ENCODE data around the gene SF3B2.

Gene SF3B2

DNA sequence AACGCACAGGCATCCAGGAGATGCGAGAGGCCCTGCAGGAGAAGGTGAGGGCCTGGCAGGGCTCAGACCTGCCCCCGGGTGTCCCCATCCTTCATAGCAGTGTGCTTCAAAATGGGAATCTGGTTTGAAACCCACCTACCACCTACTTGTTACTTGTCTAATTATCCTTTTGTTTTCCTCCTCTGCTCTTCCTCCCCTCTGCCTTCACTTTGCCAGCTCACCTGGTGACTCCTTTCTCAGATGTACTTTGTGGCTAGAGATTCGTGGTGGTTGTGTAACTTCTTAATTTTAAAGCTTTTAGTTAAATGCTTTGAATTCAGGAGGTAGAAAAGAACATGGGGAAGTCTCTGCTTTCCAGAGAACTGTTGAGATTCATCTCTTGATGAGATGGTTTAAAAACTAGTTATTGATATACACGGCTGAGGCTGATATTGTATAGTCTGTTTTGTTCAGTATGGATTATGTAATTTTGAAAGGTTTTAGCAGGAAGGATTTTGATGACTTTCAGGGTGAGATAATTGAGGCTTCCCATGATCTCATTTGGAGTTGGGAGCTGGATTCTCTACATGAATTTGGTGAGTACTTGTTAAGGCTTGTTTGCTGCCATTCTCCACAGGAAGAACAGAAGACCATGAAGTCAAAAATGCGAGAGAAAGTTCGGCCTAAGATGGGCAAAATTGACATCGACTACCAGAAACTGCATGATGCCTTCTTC, 8.0 kb downstream of the SF3B2 start:
- peaks cover 28 to 94% (median 83%) of the 10 kb centered on the region in 4 experiments for H3K36me3 ChIP-seq (ENCODE audit: control insufficient read depth in 4 of 4, insufficient read depth in 4 of 4, low read length in 3 of 4)
- ChIA-PET POLR2A (no interaction called here), CTCF (interaction anchor here (1.1 to 3.9 kb wide), 5 partner anchors 8 to 227 kb away, joined by 3 to 31 read pairs (median 5); no protein-coding TSS in a partner anchor)
- no peaks in the 10 kb centered on the region for H3K27me3 ChIP-seq (replicated peaks in 2 of 5; ENCODE audit: control insufficient read depth in 4 of 5, insufficient read depth in 5 of 5, low read length in 4 of 5)
- 86% methylated on average over 8 of the region's 8 CpGs for WGBS (ENCODE audit: insufficient coverage)
- no peak for DNase-seq
- H3K9me3 ChIP-seq (ENCODE audit: control extremely low read depth in 1 of 5, control insufficient read depth in 4 of 5, insufficient read depth in 2 of 5, low read depth in 1 of 5, low read length in 4 of 5) = no peaks in the 10 kb centered on the region
- no peaks in the 10 kb centered on the region for H3K4me1 ChIP-seq (ENCODE audit: control extremely low read depth in 1 of 4, control insufficient read depth in 4 of 4, insufficient read depth in 4 of 4, low read length in 3 of 4)
- no peak overlapping the region for H3K4me3 ChIP-seq (ENCODE audit: control insufficient read depth in 1 of 7, extremely low read depth in 1 of 7, insufficient read depth in 4 of 7, low read depth in 2 of 7, low read length in 6 of 7)
- H3K27ac ChIP-seq (ENCODE audit: insufficient read depth in 1 of 2, low read depth in 1 of 2, low read length in 2 of 2, poor library complexity in 1 of 2, severe bottlenecking in 2 of 2) = no peak overlapping the region

DNA sequence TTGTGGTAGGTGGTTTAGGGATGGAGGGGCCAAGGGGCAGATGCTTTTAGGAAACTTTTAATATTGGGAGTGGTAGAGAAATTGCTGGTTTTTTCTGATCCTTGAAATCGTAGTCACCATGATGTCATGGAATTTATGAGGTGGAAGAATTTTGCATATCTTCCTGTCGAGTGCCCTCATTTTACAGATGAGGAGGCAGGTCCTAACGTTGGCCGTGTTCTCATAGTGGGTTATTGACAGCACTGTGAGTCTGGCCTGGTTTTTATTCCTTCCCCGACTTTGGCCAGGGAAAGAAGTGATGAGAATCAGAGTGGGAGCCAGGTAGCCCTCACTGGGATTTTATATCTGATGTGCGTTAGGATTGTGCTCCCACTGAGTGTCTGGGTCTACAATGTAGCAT, 9.1 kb downstream of the SF3B2 start:
- WGBS (ENCODE audit: insufficient coverage) = 94% methylated on average over 6 of the region's 6 CpGs
- Histone ChIP-seq H3K4me3 (ENCODE audit: control insufficient read depth in 1 of 7, extremely low read depth in 1 of 7, insufficient read depth in 4 of 7, low read depth in 2 of 7, low read length in 6 of 7) (no peak overlapping the region), H3K27me3 (replicated peaks in 2 of 5; ENCODE audit: control insufficient read depth in 4 of 5, insufficient read depth in 5 of 5, low read length in 4 of 5) (no peaks in the 10 kb centered on the region), H3K36me3 (ENCODE audit: control insufficient read depth in 4 of 4, insufficient read depth in 4 of 4, low read length in 3 of 4) (peaks cover 29 to 93% (median 80%) of the 10 kb centered on the region in 4 experiments), H3K27ac (ENCODE audit: insufficient read depth in 1 of 2, low read depth in 1 of 2, low read length in 2 of 2, poor library complexity in 1 of 2, severe bottlenecking in 2 of 2) (no peak overlapping the region), H3K4me1 (ENCODE audit: control extremely low read depth in 1 of 4, control insufficient read depth in 4 of 4, insufficient read depth in 4 of 4, low read length in 3 of 4) (peaks cover 0 to 4% (median 2%) of the 10 kb centered on the region in 4 experiments), H3K9me3 (ENCODE audit: control extremely low read depth in 1 of 5, control insufficient read depth in 4 of 5, insufficient read depth in 2 of 5, low read depth in 1 of 5, low read length in 4 of 5) (no peaks in the 10 kb centered on the region)
- ChIA-PET CTCF (interaction anchor here (1.3 to 9.5 kb wide), 2 partner anchors 9 to 39 kb away, joined by 4 to 99 read pairs; partner anchors contain the start of genes GAL3ST3 and SF3B2), POLR2A (no interaction called here)
- no peak for DNase-seq

DNA sequence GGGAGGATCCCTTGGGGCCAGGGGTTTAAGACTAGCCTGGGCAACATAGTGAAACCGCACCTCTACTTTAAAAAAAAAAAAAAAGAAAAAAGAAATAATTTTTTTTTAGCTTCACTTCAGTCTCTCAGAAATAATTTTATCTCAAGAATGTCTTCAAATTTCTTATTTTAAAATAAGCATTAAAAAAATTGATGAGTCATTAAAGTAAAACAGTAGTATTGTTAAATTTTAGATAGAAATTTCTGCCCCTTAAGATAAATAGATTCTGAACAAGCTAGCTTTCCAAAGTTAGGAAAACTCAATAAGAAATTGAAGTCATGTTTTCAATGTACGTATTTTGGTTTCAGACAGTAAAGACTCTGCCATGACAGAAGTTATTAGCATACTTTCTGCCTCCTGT, 10.2 kb downstream of the SF3B2 start:
- Histone ChIP-seq H3K36me3 (ENCODE audit: control insufficient read depth in 4 of 4, insufficient read depth in 4 of 4, low read length in 3 of 4) (peaks cover 31 to 93% (median 79%) of the 10 kb centered on the region in 4 experiments), H3K27me3 (replicated peaks in 2 of 5; ENCODE audit: control insufficient read depth in 4 of 5, insufficient read depth in 5 of 5, low read length in 4 of 5) (no peaks in the 10 kb centered on the region), H3K4me3 (ENCODE audit: control insufficient read depth in 1 of 7, extremely low read depth in 1 of 7, insufficient read depth in 4 of 7, low read depth in 2 of 7, low read length in 6 of 7) (no peak overlapping the region), H3K9me3 (ENCODE audit: control extremely low read depth in 1 of 5, control insufficient read depth in 4 of 5, insufficient read depth in 2 of 5, low read depth in 1 of 5, low read length in 4 of 5) (no peaks in the 10 kb centered on the region), H3K27ac (ENCODE audit: insufficient read depth in 1 of 2, low read depth in 1 of 2, low read length in 2 of 2, poor library complexity in 1 of 2, severe bottlenecking in 2 of 2) (no peak overlapping the region), H3K4me1 (ENCODE audit: control extremely low read depth in 1 of 4, control insufficient read depth in 4 of 4, insufficient read depth in 4 of 4, low read length in 3 of 4) (peaks cover 4 to 15% (median 12%) of the 10 kb centered on the region in 4 experiments)
- no peak for DNase-seq
- 100% methylated on average over 1 of the region's 2 CpGs for WGBS (ENCODE audit: insufficient coverage)
- CTCF ChIA-PET = interaction anchor here (1.4 to 9.5 kb wide), 4 partner anchors 10 to 54 kb away, joined by 3 to 99 read pairs (median 14); partner anchors contain the start of genes GAL3ST3 and SF3B2
- POLR2A ChIA-PET = interaction anchor here (1.0 kb wide), 1 partner anchor 12 kb away, joined by 3 read pairs; no protein-coding TSS in a partner anchor

- WGBS (ENCODE audit: insufficient coverage) = 100% methylated on average over 2 of the region's 2 CpGs
- CTCF ChIA-PET = interaction anchor here (1.4 to 9.5 kb wide), 7 partner anchors 11 to 71 kb away, joined by 3 to 99 read pairs (median 4); partner anchors contain the start of genes GAL3ST3 and SF3B2
Measured at GRCh38 chr11:66063900-66064299, 11.7 kb downstream of the SF3B2 start.

GRCh38 chr11:66064571-66064970, 12.4 kb downstream of the SF3B2 start:
- CTCF ChIA-PET = interaction anchor here (1.4 to 9.5 kb wide), 5 partner anchors 12 to 46 kb away, joined by 3 to 99 read pairs (median 4); partner anchors contain the start of genes GAL3ST3 and SF3B2
- Histone ChIP-seq H3K9me3 (ENCODE audit: control extremely low read depth in 1 of 5, control insufficient read depth in 4 of 5, insufficient read depth in 2 of 5, low read depth in 1 of 5, low read length in 4 of 5) (no peaks in the 10 kb centered on the region), H3K27ac (ENCODE audit: insufficient read depth in 1 of 2, low read depth in 1 of 2, low read length in 2 of 2, poor library complexity in 1 of 2, severe bottlenecking in 2 of 2) (no peak overlapping the region), H3K4me3 (ENCODE audit: control insufficient read depth in 1 of 7, extremely low read depth in 1 of 7, insufficient read depth in 4 of 7, low read depth in 2 of 7, low read length in 6 of 7) (no peak overlapping the region), H3K36me3 (ENCODE audit: control insufficient read depth in 4 of 4, insufficient read depth in 4 of 4, low read length in 3 of 4) (peaks cover 29 to 93% (median 69%) of the 10 kb centered on the region in 4 experiments), H3K27me3 (replicated peaks in 2 of 5; ENCODE audit: control insufficient read depth in 4 of 5, insufficient read depth in 5 of 5, low read length in 4 of 5) (no peaks in the 10 kb centered on the region), H3K4me1 (ENCODE audit: control extremely low read depth in 1 of 4, control insufficient read depth in 4 of 4, insufficient read depth in 4 of 4, low read length in 3 of 4) (peaks cover 17 to 36% (median 23%) of the 10 kb centered on the region in 4 experiments)
- WGBS (ENCODE audit: insufficient coverage) = no CpG with 5 or more reads among the region's 1 CpG
- POLR2A ChIA-PET = no interaction called here
- DNase-seq = no peak

More at GRCh38 chr11:66063900-66064299, 11.7 kb downstream of the SF3B2 start:
- no peak for DNase-seq
- Histone ChIP-seq H3K27ac (ENCODE audit: insufficient read depth in 1 of 2, low read depth in 1 of 2, low read length in 2 of 2, poor library complexity in 1 of 2, severe bottlenecking in 2 of 2) (no peak overlapping the region), H3K9me3 (ENCODE audit: control extremely low read depth in 1 of 5, control insufficient read depth in 4 of 5, insufficient read depth in 2 of 5, low read depth in 1 of 5, low read length in 4 of 5) (no peaks in the 10 kb centered on the region), H3K27me3 (replicated peaks in 2 of 5; ENCODE audit: control insufficient read depth in 4 of 5, insufficient read depth in 5 of 5, low read length in 4 of 5) (no peaks in the 10 kb centered on the region), H3K36me3 (ENCODE audit: control insufficient read depth in 4 of 4, insufficient read depth in 4 of 4, low read length in 3 of 4) (peaks cover 30 to 96% (median 76%) of the 10 kb centered on the region in 4 experiments), H3K4me1 (ENCODE audit: control extremely low read depth in 1 of 4, control insufficient read depth in 4 of 4, insufficient read depth in 4 of 4, low read length in 3 of 4) (peaks cover 10 to 29% (median 18%) of the 10 kb centered on the region in 4 experiments), H3K4me3 (ENCODE audit: control insufficient read depth in 1 of 7, extremely low read depth in 1 of 7, insufficient read depth in 4 of 7, low read depth in 2 of 7, low read length in 6 of 7) (no peak overlapping the region)
- POLR2A ChIA-PET = no interaction called here

- WGBS (ENCODE audit: insufficient coverage) = 60% methylated on average over 2 of the region's 3 CpGs
- Histone ChIP-seq H3K9me3 (ENCODE audit: control extremely low read depth in 1 of 5, control insufficient read depth in 4 of 5, insufficient read depth in 2 of 5, low read depth in 1 of 5, low read length in 4 of 5) (no peaks in the 10 kb centered on the region), H3K27me3 (replicated peaks in 2 of 5; ENCODE audit: control insufficient read depth in 4 of 5, insufficient read depth in 5 of 5, low read length in 4 of 5) (no peaks in the 10 kb centered on the region), H3K4me3 (ENCODE audit: control insufficient read depth in 1 of 7, extremely low read depth in 1 of 7, insufficient read depth in 4 of 7, low read depth in 2 of 7, low read length in 6 of 7) (no peak overlapping the region), H3K4me1 (ENCODE audit: control extremely low read depth in 1 of 4, control insufficient read depth in 4 of 4, insufficient read depth in 4 of 4, low read length in 3 of 4) (peaks cover 22 to 45% (median 33%) of the 10 kb centered on the region in 4 experiments), H3K27ac (ENCODE audit: insufficient read depth in 1 of 2, low read depth in 1 of 2, low read length in 2 of 2, poor library complexity in 1 of 2, severe bottlenecking in 2 of 2) (peak overlapping the region in 1 of 2 experiments; percentile 23), H3K36me3 (ENCODE audit: control insufficient read depth in 4 of 4, insufficient read depth in 4 of 4, low read length in 3 of 4) (peaks cover 14 to 71% (median 50%) of the 10 kb centered on the region in 4 experiments)
- CTCF ChIA-PET = interaction anchor here (1.0 to 9.5 kb wide), 10 partner anchors 10 to 72 kb away, joined by 3 to 99 read pairs (median 20); partner anchors contain the start of genes BANF1, EIF1AD, GAL3ST3 and SF3B2
- POLR2A ChIA-PET = interaction anchor here (1.1 kb wide), 1 partner anchor 60 kb away, joined by 3 read pairs; no protein-coding TSS in a partner anchor
- no peak for DNase-seq
Measured at GRCh38 chr11:66066751-66067150, 14.6 kb downstream of the SF3B2 start.

Measured in common myeloid progenitor, CD34-positive (primary cell).